Activated CD8-positive, alpha-beta memory T cell treated with anti-CD3 and anti-CD28 coated beads, Interleukin-2, amount 50 U/mL, for 24 hours (primary cell): ENCODE results near the gene CDCA4.
"Not testable (repeated sequence)": the region's sequence is repeated elsewhere in the genome, so short reads cannot be mapped to it uniquely, and the experiment has no call there.

Experiments used
- DNase-seq: peaks from one replicate; pipeline ENCODE4 v3.0.0-alpha.2; 2020; ENCODE audit errors: extremely low read depth

Gene CDCA4

DNA sequence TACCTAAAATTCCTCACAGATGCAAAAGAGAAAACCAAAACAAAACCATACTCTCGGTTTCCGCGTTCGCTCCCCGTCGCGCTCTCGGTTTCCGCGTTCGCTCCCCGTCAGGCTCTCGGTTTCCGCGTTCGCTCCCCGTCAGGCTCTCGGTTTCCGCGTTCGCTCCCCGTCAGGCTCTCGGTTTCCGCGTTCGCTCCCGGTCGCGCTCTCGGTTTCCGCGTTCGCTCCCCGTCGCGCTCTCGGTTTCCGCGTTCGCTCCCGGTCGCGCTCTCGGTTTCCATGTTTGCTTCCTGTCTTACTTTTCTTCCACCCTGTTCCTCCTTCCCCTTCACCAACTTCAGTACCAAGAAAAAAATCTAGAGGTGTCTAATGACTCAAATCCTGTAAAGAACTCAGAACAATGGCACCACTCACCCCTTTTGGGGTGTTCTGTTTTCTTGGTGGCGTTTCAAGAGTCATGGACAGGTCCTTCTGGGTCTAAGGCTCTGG, 12.6 kb upstream of the CDCA4 start:
- not testable (repeated sequence) for DNase-seq

DNA sequence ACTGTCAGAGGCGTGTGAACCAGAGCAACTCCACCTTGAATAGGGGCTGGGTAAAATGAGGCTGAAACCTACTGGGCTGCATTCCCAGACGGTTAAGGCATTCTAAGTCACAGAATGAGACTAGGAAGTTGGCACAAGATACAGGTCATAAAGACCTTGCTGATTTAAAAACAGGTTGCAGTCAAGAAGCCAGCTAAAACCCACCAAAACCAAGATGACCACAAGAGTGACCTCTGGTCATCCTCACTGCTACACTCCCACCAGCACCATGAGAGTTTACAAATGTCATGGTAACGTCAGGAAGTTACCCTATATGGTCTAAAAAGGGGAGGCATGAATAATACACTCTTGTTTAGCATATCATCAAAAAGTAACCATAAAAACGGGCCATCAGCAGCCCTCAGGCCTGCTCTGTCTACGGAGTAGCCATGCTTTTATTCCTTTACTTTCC, 11.6 kb upstream of the CDCA4 start:
- not testable (repeated sequence) for DNase-seq

DNA sequence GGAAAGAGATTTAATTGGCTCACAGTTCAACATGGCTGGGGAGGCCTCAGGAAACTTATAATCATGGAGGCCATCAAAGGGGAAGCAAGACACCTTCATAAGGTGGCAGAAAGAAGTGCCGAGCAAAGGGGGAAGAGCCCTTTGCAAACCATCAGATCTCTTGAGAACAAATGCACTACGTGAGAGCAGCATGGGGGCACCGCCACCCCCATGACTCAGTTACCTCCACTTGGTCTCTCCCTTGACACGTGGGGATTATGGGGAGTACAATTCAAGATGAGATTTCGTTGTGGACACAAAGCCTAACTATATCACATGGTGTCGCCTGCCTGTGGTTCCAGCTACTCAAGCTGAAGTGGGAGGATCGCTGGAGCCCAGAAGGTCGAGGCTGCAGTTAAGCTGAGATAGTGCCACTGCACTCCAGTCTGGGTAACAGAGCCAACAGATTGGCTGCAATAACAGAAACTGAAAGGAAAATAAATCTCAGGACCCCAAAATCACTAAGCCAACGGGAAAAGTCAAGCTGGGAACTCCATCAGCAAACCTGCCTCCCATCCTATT, 10.0 kb upstream of the CDCA4 start:
- no peak for DNase-seq

DNA sequence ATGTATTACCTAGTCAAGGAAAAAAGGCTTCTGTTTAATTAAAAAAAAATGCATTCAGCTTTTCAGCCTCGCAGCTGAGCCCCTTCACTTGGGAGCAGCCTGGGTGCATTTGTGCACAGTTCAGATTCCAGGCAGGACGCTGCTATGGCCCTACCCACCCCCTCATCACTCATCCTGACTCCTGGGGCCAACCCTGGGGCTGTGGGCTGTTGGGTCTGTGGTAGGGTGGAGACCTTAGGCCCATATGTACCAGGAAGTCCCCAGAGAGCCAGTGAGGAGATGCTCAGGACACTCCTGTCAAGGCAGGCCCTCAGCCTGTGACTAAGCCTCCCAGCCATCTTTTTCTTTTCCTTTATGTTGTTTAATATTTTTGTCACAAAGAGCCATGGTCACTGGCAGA, 9.3 kb upstream of the CDCA4 start:
- no peak for DNase-seq

GRCh38 chr14:105029402-105029801, 8.5 kb upstream of the CDCA4 start:
- DNase-seq, result no peak

DNA sequence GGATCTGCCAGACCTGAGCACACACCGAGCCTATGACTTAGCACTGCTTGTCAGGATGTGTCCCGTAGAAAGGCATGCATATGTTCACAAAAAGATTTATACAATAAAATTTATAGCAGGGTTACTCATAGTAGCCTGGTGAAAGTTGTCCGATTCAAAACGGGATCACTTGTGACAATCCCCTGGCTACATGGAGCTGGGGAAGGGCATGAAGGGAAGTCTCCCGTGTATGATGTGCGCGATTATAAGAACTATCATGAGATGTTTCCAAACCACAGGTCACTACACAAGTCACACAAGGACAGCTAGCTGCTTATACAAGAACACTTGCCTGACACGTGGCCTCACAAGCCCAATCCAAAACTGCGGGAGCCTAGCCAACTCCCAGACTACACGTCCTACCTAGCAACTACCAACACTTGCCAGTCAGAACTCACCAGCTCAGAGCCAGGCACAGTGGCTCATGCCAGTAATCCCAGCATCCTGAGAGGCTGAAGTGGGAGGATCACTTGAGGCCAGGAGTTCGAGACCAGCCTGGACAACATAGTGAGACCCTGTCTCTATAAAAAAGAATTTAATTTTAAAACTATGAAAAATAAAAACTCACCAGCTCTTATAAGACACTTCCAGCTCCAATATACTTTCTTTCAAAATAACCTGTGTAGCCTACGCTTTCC, 7.5 kb upstream of the CDCA4 start:
- DNase-seq, result no peak

GRCh38 chr14:105027718-105028117, 6.8 kb upstream of the CDCA4 start:
- not testable (repeated sequence) for DNase-seq

- DNase-seq, result no peak
Observed at GRCh38 chr14:105026802-105027563, 6.1 kb upstream of the CDCA4 start.

DNA sequence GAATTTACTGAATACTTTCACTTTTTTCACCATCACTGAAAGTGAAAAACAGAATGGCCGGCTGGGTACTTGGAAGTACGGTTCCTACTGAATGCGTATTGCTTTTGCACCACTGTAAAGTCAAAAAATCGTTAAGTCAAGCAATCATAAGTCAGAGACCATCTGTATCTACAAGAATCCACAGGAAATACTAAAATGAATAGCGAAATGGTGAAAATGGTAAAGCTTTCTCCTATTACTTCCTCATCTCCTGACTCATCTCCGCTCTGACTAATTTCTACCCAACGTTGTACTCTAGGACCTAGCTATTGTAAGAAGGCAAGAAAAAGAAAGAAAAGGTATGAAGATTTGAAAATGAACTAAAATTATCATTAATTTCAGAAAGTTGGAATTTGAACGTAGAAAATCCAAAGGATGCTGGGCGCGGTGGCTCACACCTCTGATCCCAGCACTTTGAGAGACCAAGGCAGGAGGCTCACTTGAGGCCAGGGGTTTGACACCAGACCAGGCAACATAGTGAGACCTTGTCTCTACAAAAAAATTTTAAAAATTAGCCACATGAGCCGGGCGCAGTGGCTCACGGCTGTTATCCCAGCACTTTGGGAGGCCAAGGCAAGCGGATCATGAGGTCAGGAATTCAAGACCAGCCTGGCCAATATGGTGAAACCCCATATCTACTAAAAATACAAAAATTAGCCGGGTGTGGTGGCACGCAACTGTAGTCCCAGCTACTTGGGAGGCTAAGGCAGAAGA, 5.3 kb upstream of the CDCA4 start:
- no peak for DNase-seq

GRCh38 chr14:105025429-105025828, 4.5 kb upstream of the CDCA4 start:
- no peak for DNase-seq

DNA sequence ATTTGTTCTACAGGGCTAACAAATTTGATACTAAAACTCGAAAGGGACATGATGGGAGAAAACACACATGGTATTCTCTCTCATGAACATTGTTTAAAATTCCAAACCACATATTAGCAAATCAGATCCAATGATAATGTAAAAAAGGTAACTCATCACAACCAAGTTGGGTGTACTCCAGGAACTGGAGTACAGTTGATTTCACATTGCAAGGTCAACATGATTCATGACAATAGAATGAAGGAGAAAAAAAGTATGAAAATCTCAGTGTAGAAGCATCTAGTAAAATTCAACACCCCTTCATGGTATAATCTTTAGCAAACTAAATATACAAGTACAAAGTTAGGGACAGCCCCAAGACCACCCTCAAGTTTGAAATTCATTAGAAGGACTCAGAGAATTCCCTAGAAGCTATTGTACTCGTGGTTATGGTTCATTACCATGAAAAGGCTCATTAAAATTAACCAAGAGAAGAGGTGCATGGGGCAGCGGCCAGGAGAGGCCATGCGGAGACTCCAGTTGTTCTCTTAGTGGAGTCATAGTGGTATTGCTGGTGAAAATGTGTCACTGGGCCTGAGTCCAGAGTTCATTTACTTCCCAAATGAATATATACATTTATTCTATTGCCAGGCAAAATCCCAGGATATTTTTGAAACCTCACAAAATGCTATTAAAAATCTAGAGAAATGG, 3.1 kb upstream of the CDCA4 start:
- no peak for DNase-seq

GRCh38 chr14:105023144-105023543, 2.3 kb upstream of the CDCA4 start:
- no peak for DNase-seq

GRCh38 chr14:105022276-105022670, 1.4 kb upstream of the CDCA4 start:
- no peak for DNase-seq

GRCh38 chr14:105021656-105022275, 883 bp upstream of the CDCA4 start:
- DNase-seq, result no peak

- DNase-seq, result peak; percentile 21
Observed at GRCh38 chr14:105019861-105020814, 745 bp downstream of the CDCA4 start.

DNA sequence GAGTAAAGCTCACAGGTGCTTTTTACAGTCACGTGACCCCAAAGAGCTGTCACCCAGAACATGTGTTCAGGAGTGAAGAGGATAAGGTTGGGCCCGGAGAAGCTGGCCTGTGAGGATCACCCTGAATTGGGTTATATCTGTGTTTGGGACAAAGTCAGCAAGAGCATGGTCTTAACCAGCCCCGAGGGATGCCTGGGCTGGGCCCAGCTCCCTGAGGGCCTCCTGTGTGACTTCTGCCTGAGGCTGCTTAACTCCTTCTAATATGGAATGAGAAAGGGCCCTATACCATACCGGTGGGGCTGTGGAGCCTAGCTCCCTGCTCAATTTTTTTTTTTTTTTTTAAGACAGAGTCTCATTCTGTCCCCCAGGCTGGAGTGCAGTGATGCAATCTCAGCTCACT, 2.5 kb downstream of the CDCA4 start:
- no peak for DNase-seq

GRCh38 chr14:105015905-105016304, 5.0 kb downstream of the CDCA4 start:
- no peak for DNase-seq

DNA sequence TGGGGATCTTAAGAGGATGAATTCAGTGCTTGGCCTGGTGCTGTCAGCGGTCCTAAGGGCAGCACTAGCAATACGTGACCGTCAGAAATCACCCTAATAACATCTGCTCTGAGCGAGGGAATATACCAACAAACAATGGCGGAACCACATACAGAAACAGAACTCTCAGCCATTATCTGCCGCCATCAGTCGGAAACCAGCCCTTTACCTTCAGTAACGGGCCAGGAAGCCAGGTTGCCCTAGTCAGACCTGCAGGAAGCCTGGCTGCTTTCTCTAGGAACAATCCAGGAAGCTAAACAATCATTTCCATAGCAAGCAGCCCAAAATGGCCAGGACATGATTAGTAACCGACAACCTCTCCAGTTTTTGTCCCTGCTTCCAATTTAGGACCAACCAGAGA, 5.6 kb downstream of the CDCA4 start:
- no peak for DNase-seq

- DNase-seq, result no peak
Observed at GRCh38 chr14:105014631-105015030, 6.3 kb downstream of the CDCA4 start.

- no peak for DNase-seq
Observed at GRCh38 chr14:105014032-105014431, 6.9 kb downstream of the CDCA4 start.
